WTC11 (cell line): ENCODE data around the gene GGTLC1.
A peak's percentile ranks its signal among the peaks of the same experiment; 100 is the strongest.

Experiments used
- CREM ChIP-seq: sonication (generic); formaldehyde crosslinking; IDR thresholded peaks from 2 replicates; pipeline ENCODE4 v1.8.1; 2022; ENCODE audit warnings: mild to moderate bottlenecking, missing genetic modification reagents, moderate library complexity
- CTCF ChIP-seq: fragments of 200-600 bp; IDR thresholded peaks from 2 replicates; pipeline ENCODE4 v1.8.0; 2022; ENCODE audit warnings: antibody characterized with exemption
- ELF4 ChIP-seq: sonication (generic); formaldehyde crosslinking; IDR thresholded peaks from 2 replicates; pipeline ENCODE4 v1.8.1; 2022; ENCODE audit warnings: low read depth, mild to moderate bottlenecking, moderate library complexity, missing genetic modification reagents
- ESRRA ChIP-seq: sonication (generic); formaldehyde crosslinking; IDR thresholded peaks from 2 replicates; pipeline ENCODE4 v1.8.1; 2022; ENCODE audit warnings: mild to moderate bottlenecking, missing genetic modification reagents, borderline replicate concordance
- FOXP4 ChIP-seq: sonication (generic); formaldehyde crosslinking; IDR thresholded peaks from 2 replicates; pipeline ENCODE4 v1.8.0; 2022; ENCODE audit warnings: mild to moderate bottlenecking, missing genetic modification reagents
- IRF1 ChIP-seq: sonication (generic); formaldehyde crosslinking; IDR thresholded peaks from 2 replicates; pipeline ENCODE4 v1.8.0; 2023; ENCODE audit warnings: missing genetic modification reagents
- JUN ChIP-seq: sonication (generic); formaldehyde crosslinking; IDR thresholded peaks from 2 replicates; pipeline ENCODE4 v1.8.0; 2023; ENCODE audit warnings: mild to moderate bottlenecking, missing genetic modification reagents
- MAX ChIP-seq: sonication (generic); formaldehyde crosslinking; IDR thresholded peaks from 2 replicates; pipeline ENCODE4 v1.8.0; 2022; ENCODE audit warnings: mild to moderate bottlenecking, missing genetic modification reagents
- MYBL2 ChIP-seq: sonication (generic); formaldehyde crosslinking; IDR thresholded peaks from 2 replicates; pipeline ENCODE4 v1.8.1; 2023; ENCODE audit warnings: mild to moderate bottlenecking, moderate library complexity, missing genetic modification reagents
- SOX15 ChIP-seq: fragments of 250-450 bp; sonication (Bioruptor Pico); IDR thresholded peaks from 2 replicates; pipeline ENCODE4 v1.9.0; 2021; ENCODE audit warnings: mild to moderate bottlenecking
- SP1 ChIP-seq: sonication (generic); formaldehyde crosslinking; conservative IDR thresholded peaks from 2 replicates; pipeline ENCODE4 v1.8.1; 2022; ENCODE audit warnings: missing genetic modification reagents
- ZNF219 ChIP-seq: sonication (generic); formaldehyde crosslinking; IDR thresholded peaks from 2 replicates; pipeline ENCODE4 v1.8.0; 2023; ENCODE audit warnings: missing genetic modification reagents, mild to moderate bottlenecking, borderline replicate concordance
- ZNF416 ChIP-seq: fragments of 250-450 bp; sonication (Bioruptor Pico); IDR thresholded peaks from 2 replicates; pipeline ENCODE4 v1.9.0; 2021; ENCODE audit warnings: mild to moderate bottlenecking, inconsistent platforms
- ZNF512 ChIP-seq: sonication (generic); formaldehyde crosslinking; IDR thresholded peaks from 2 replicates; pipeline ENCODE4 v1.8.1; 2022; ENCODE audit warnings: missing genetic modification reagents, borderline replicate concordance

GRCh38 chr20:23937303-23938117 is 51.1 kb downstream of the GGTLC1 start:
- TF ChIP-seq CTCF (peak; percentile 71), ELF4 (no peak), MAX (CRISPR knock-in tag) (no peak), CREM (CRISPR knock-in tag) (no peak), FOXP4 (no peak), IRF1 (CRISPR knock-in tag) (no peak), ZNF512 (CRISPR knock-in tag) (no peak), JUN (no peak), ZNF219 (CRISPR knock-in tag) (no peak), ZNF416 (no peak), MYBL2 (no peak), ESRRA (CRISPR knock-in tag) (no peak), SOX15 (CRISPR knock-in tag) (no peak), SP1 (CRISPR knock-in tag) (no peak)
